WTC11 (cell line): Measurements from ENCODE around the gene PXYLP1.

Experiments
- GABPB1 ChIP-seq: sonication (generic); formaldehyde crosslinking; IDR thresholded peaks from 2 replicates; pipeline ENCODE4 v1.8.1; 2023; ENCODE audit warnings: mild to moderate bottlenecking, missing genetic modification reagents
- IRF2 ChIP-seq: sonication (generic); formaldehyde crosslinking; IDR thresholded peaks from 2 replicates; pipeline ENCODE4 v1.8.0; 2022; ENCODE audit warnings: low read depth, missing genetic modification reagents, borderline replicate concordance
- SMAD4 ChIP-seq: sonication (generic); formaldehyde crosslinking; IDR thresholded peaks from 2 replicates; pipeline ENCODE4 v1.8.0; 2022; ENCODE audit warnings: mild to moderate bottlenecking, missing genetic modification reagents
- TEAD4 ChIP-seq: sonication (generic); formaldehyde crosslinking; IDR thresholded peaks from 2 replicates; pipeline ENCODE4 v1.8.0; 2022; ENCODE audit warnings: mild to moderate bottlenecking, missing genetic modification reagents
- ZNF423 ChIP-seq: fragments of 250-450 bp; sonication (Bioruptor Pico); IDR thresholded peaks from 2 replicates; pipeline ENCODE4 v2.1.2; 2022; ENCODE audit warnings: mild to moderate bottlenecking, moderate library complexity
- TF ChIP-seq, protein P1 (sequence below): sonication (generic); formaldehyde crosslinking; IDR thresholded peaks from 2 replicates; pipeline ENCODE4 v1.8.0; 2022; ENCODE audit warnings: mild to moderate bottlenecking, missing genetic modification reagents
- TF ChIP-seq, protein P2 (sequence below): sonication (generic); formaldehyde crosslinking; IDR thresholded peaks from 2 replicates; pipeline ENCODE4 v1.8.0; 2022; ENCODE audit warnings: missing genetic modification reagents
- TF ChIP-seq, protein P3 (sequence below): fragments of 200-600 bp; IDR thresholded peaks from 2 replicates; pipeline ENCODE4 v1.8.0; 2022; ENCODE audit warnings: antibody characterized with exemption
- TF ChIP-seq, protein P4 (sequence below): sonication (generic); formaldehyde crosslinking; IDR thresholded peaks from 2 replicates; pipeline ENCODE4 v1.8.0; 2022; ENCODE audit warnings: mild to moderate bottlenecking, missing genetic modification reagents
- TF ChIP-seq, protein P5 (sequence below): sonication (generic); formaldehyde crosslinking; IDR thresholded peaks from 2 replicates; pipeline ENCODE4 v1.8.0; 2022; ENCODE audit warnings: mild to moderate bottlenecking, missing genetic modification reagents
- TF ChIP-seq, protein P6 (sequence below): sonication (generic); formaldehyde crosslinking; IDR thresholded peaks from 2 replicates; pipeline ENCODE4 v1.8.1; 2023; ENCODE audit warnings: mild to moderate bottlenecking, missing genetic modification reagents, borderline replicate concordance
- TF ChIP-seq, protein P7 (sequence below): sonication (generic); formaldehyde crosslinking; IDR thresholded peaks from 2 replicates; pipeline ENCODE4 v1.8.0; 2023; ENCODE audit warnings: mild to moderate bottlenecking, missing genetic modification reagents

DNA sequence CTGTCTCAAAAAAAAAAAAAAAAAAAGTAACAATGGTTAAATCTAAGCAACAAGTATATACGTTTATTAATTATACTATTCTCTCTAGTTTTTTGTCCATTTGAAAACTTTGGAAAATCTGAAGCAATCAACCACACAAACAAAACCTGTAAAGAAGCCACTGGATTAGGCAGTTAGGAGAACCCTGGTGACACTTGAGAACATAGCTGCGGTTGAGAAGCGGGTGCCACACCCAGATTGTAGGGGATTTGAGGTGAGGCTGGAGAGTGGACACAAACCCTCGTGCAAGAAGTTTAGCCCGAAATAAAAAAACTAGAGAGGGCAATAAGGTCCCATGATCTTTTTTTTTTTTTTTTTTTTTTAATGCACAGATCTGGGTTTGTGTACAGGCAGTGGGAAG, 110.8 kb downstream of the PXYLP1 start:
- TF ChIP-seq, protein P1, sequence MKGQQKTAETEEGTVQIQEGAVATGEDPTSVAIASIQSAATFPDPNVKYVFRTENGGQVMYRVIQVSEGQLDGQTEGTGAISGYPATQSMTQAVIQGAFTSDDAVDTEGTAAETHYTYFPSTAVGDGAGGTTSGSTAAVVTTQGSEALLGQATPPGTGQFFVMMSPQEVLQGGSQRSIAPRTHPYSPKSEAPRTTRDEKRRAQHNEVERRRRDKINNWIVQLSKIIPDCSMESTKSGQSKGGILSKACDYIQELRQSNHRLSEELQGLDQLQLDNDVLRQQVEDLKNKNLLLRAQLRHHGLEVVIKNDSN = no peak
- TF ChIP-seq ZNF423 (CRISPR knock-in tag) (no peak), SMAD4 (no peak), TEAD4 (CRISPR knock-in tag) (no peak), GABPB1 (CRISPR knock-in tag) (no peak), IRF2 (no peak)
- TF ChIP-seq, protein P2, sequence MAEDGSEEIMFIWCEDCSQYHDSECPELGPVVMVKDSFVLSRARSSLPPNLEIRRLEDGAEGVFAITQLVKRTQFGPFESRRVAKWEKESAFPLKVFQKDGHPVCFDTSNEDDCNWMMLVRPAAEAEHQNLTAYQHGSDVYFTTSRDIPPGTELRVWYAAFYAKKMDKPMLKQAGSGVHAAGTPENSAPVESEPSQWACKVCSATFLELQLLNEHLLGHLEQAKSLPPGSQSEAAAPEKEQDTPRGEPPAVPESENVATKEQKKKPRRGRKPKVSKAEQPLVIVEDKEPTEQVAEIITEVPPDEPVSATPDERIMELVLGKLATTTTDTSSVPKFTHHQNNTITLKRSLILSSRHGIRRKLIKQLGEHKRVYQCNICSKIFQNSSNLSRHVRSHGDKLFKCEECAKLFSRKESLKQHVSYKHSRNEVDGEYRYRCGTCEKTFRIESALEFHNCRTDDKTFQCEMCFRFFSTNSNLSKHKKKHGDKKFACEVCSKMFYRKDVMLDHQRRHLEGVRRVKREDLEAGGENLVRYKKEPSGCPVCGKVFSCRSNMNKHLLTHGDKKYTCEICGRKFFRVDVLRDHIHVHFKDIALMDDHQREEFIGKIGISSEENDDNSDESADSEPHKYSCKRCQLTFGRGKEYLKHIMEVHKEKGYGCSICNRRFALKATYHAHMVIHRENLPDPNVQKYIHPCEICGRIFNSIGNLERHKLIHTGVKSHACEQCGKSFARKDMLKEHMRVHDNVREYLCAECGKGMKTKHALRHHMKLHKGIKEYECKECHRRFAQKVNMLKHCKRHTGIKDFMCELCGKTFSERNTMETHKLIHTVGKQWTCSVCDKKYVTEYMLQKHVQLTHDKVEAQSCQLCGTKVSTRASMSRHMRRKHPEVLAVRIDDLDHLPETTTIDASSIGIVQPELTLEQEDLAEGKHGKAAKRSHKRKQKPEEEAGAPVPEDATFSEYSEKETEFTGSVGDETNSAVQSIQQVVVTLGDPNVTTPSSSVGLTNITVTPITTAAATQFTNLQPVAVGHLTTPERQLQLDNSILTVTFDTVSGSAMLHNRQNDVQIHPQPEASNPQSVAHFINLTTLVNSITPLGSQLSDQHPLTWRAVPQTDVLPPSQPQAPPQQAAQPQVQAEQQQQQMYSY (CRISPR knock-in tag) = no peak
- TF ChIP-seq, protein P3, sequence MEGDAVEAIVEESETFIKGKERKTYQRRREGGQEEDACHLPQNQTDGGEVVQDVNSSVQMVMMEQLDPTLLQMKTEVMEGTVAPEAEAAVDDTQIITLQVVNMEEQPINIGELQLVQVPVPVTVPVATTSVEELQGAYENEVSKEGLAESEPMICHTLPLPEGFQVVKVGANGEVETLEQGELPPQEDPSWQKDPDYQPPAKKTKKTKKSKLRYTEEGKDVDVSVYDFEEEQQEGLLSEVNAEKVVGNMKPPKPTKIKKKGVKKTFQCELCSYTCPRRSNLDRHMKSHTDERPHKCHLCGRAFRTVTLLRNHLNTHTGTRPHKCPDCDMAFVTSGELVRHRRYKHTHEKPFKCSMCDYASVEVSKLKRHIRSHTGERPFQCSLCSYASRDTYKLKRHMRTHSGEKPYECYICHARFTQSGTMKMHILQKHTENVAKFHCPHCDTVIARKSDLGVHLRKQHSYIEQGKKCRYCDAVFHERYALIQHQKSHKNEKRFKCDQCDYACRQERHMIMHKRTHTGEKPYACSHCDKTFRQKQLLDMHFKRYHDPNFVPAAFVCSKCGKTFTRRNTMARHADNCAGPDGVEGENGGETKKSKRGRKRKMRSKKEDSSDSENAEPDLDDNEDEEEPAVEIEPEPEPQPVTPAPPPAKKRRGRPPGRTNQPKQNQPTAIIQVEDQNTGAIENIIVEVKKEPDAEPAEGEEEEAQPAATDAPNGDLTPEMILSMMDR = no peak
- TF ChIP-seq, protein P4, sequence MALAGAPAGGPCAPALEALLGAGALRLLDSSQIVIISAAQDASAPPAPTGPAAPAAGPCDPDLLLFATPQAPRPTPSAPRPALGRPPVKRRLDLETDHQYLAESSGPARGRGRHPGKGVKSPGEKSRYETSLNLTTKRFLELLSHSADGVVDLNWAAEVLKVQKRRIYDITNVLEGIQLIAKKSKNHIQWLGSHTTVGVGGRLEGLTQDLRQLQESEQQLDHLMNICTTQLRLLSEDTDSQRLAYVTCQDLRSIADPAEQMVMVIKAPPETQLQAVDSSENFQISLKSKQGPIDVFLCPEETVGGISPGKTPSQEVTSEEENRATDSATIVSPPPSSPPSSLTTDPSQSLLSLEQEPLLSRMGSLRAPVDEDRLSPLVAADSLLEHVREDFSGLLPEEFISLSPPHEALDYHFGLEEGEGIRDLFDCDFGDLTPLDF (CRISPR knock-in tag) = no peak
- TF ChIP-seq, protein P5, sequence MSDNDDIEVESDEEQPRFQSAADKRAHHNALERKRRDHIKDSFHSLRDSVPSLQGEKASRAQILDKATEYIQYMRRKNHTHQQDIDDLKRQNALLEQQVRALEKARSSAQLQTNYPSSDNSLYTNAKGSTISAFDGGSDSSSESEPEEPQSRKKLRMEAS (CRISPR knock-in tag) = no peak
- TF ChIP-seq, protein P6, sequence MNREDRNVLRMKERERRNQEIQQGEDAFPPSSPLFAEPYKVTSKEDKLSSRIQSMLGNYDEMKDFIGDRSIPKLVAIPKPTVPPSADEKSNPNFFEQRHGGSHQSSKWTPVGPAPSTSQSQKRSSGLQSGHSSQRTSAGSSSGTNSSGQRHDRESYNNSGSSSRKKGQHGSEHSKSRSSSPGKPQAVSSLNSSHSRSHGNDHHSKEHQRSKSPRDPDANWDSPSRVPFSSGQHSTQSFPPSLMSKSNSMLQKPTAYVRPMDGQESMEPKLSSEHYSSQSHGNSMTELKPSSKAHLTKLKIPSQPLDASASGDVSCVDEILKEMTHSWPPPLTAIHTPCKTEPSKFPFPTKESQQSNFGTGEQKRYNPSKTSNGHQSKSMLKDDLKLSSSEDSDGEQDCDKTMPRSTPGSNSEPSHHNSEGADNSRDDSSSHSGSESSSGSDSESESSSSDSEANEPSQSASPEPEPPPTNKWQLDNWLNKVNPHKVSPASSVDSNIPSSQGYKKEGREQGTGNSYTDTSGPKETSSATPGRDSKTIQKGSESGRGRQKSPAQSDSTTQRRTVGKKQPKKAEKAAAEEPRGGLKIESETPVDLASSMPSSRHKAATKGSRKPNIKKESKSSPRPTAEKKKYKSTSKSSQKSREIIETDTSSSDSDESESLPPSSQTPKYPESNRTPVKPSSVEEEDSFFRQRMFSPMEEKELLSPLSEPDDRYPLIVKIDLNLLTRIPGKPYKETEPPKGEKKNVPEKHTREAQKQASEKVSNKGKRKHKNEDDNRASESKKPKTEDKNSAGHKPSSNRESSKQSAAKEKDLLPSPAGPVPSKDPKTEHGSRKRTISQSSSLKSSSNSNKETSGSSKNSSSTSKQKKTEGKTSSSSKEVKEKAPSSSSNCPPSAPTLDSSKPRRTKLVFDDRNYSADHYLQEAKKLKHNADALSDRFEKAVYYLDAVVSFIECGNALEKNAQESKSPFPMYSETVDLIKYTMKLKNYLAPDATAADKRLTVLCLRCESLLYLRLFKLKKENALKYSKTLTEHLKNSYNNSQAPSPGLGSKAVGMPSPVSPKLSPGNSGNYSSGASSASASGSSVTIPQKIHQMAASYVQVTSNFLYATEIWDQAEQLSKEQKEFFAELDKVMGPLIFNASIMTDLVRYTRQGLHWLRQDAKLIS = no peak
- TF ChIP-seq, protein P7, sequence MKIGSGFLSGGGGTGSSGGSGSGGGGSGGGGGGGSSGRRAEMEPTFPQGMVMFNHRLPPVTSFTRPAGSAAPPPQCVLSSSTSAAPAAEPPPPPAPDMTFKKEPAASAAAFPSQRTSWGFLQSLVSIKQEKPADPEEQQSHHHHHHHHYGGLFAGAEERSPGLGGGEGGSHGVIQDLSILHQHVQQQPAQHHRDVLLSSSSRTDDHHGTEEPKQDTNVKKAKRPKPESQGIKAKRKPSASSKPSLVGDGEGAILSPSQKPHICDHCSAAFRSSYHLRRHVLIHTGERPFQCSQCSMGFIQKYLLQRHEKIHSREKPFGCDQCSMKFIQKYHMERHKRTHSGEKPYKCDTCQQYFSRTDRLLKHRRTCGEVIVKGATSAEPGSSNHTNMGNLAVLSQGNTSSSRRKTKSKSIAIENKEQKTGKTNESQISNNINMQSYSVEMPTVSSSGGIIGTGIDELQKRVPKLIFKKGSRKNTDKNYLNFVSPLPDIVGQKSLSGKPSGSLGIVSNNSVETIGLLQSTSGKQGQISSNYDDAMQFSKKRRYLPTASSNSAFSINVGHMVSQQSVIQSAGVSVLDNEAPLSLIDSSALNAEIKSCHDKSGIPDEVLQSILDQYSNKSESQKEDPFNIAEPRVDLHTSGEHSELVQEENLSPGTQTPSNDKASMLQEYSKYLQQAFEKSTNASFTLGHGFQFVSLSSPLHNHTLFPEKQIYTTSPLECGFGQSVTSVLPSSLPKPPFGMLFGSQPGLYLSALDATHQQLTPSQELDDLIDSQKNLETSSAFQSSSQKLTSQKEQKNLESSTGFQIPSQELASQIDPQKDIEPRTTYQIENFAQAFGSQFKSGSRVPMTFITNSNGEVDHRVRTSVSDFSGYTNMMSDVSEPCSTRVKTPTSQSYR = no peak
